Fibroblast of skin of back (primary cell): ENCODE measurements around the gene TSN. TPM values are rescaled to one million over a fixed set of nuclear protein-coding genes. Genes with fewer than 3 reads are reported as not detected.
"Not testable (repeated sequence)": the region's sequence is repeated elsewhere in the genome, so short reads cannot be mapped to it uniquely, and the experiment has no call there.

Source experiments
- DNase-seq: peaks from one replicate; pipeline ENCODE4 v3.0.0-alpha.2; 2013
- polyA plus RNA-seq, 2 experiments: library from polyadenylated mRNA; unstranded; fragments of 120-200 nt; gene quantifications; one replicate each; pipeline ENCODE4 v1.2.1, GENCODE V29; 2013; ENCODE audit not compliant: insufficient read length in 2 of 2

The TSN gene
- 58.2 TPM for polyA plus RNA-seq (2013, experiment 1 of 2; ENCODE audit: insufficient read length)
- polyA plus RNA-seq (2013, experiment 2 of 2; ENCODE audit: insufficient read length) = 41.8 TPM

GRCh38 chr2:121755237-121756111, at the start of gene TSN:
TSN (plus strand) TSS chr2:121755651; CDS start chr2:121755780, 129 bp downstream.
- DNase-seq = peak; percentile 96

GRCh38 chr2:121705958-121706357, 49.5 kb upstream of the TSN start:
- no peak for DNase-seq

- no peak for DNase-seq
Observed at GRCh38 chr2:121707344-121707919, 48.0 kb upstream of the TSN start.

GRCh38 chr2:121707920-121708361, 47.5 kb upstream of the TSN start:
- no peak for DNase-seq

- DNase-seq = no peak
Observed at GRCh38 chr2:121709776-121710469, 45.5 kb upstream of the TSN start.

GRCh38 chr2:121710470-121711170, 44.8 kb upstream of the TSN start:
- DNase-seq = peak; percentile 81

GRCh38 chr2:121711481-121711880, 44.0 kb upstream of the TSN start:
- peak; percentile 72 for DNase-seq

GRCh38 chr2:121716126-121716525, 39.3 kb upstream of the TSN start:
- no peak for DNase-seq

GRCh38 chr2:121717529-121717928, 37.9 kb upstream of the TSN start:
- no peak for DNase-seq

GRCh38 chr2:121721926-121722325, 33.5 kb upstream of the TSN start:
- DNase-seq = peak; percentile 87

- peak; percentile 79 for DNase-seq
Observed at GRCh38 chr2:121722479-121722878, 33.0 kb upstream of the TSN start.

- DNase-seq = no peak
Observed at GRCh38 chr2:121723316-121723715, 32.1 kb upstream of the TSN start.

GRCh38 chr2:121727332-121727731, 28.1 kb upstream of the TSN start:
- DNase-seq = no peak

- no peak for DNase-seq
Observed at GRCh38 chr2:121727950-121728349, 27.5 kb upstream of the TSN start.

- no peak for DNase-seq
Observed at GRCh38 chr2:121731366-121731765, 24.1 kb upstream of the TSN start.

- DNase-seq = not testable (repeated sequence)
Observed at GRCh38 chr2:121734544-121734943, 20.9 kb upstream of the TSN start.

- DNase-seq = no peak
Observed at GRCh38 chr2:121735518-121736074, 19.9 kb upstream of the TSN start.

- no peak for DNase-seq
Observed at GRCh38 chr2:121736140-121736461, 19.4 kb upstream of the TSN start.

- DNase-seq = peak; percentile 97
Observed at GRCh38 chr2:121736462-121737336, 18.8 kb upstream of the TSN start, which contains the start of gene NIFK. NIFK (minus strand) TSS chr2:121736875; CDS start chr2:121736850, 25 bp downstream.

- no peak for DNase-seq
Observed at GRCh38 chr2:121740973-121741372, 14.5 kb upstream of the TSN start.

GRCh38 chr2:121741450-121741849, 14.0 kb upstream of the TSN start:
- DNase-seq = no peak
